Smooth muscle cell (in vitro differentiated cells): Measurements from ENCODE around the gene MED12L. TPM values are rescaled to one million over a fixed set of nuclear protein-coding genes. Genes with fewer than 3 reads are reported as not detected.

ENCODE experiments used
- DNase-seq: peaks from one replicate; lab custom pipeline; 2025; ENCODE audit not compliant: unreplicated experiment; lab: John Stamatoyannopoulos, UW
- H2AFZ ChIP-seq: fragments of 200-600 bp; sonication (generic); 2 replicates; pipeline ENCODE4 v1.6.0; 2016; ENCODE audit warnings: antibody characterized with exemption, low read depth, mild to moderate bottlenecking
- H3F3A ChIP-seq: fragments of 200-600 bp; sonication (generic); 2 replicates; pipeline ENCODE4 v1.6.0; 2017; ENCODE audit warnings: antibody characterized with exemption, low read depth
- H3K27ac ChIP-seq: fragments of 200-600 bp; sonication (generic); 2 replicates; pipeline ENCODE4 v1.5.1; 2016; ENCODE audit warnings: low read depth, mild to moderate bottlenecking
- H3K27me3 ChIP-seq: fragments of 200-600 bp; sonication (generic); 2 replicates; pipeline ENCODE4 v1.6.1; 2016; ENCODE audit warnings: low read depth, mild to moderate bottlenecking
- H3K36me3 ChIP-seq: fragments of 200-600 bp; sonication (generic); 2 replicates; pipeline ENCODE4 v1.5.1; 2016; ENCODE audit warnings: low read depth
- H3K4me1 ChIP-seq: fragments of 200-600 bp; sonication (generic); 2 replicates; pipeline ENCODE4 v1.5.1; 2016; ENCODE audit warnings: low read depth
- H3K4me2 ChIP-seq: fragments of 200-600 bp; sonication (generic); 2 replicates; pipeline ENCODE4 v1.6.0; 2016; ENCODE audit warnings: mild to moderate bottlenecking
- H3K4me3 ChIP-seq: fragments of 200-600 bp; sonication (generic); 2 replicates; pipeline ENCODE4 v1.5.1; 2016; ENCODE audit warnings: mild to moderate bottlenecking
- H3K79me2 ChIP-seq: fragments of 200-600 bp; sonication (generic); 2 replicates; pipeline ENCODE4 v1.6.0; 2016; ENCODE audit warnings: low read depth, mild to moderate bottlenecking
- H3K9ac ChIP-seq: fragments of 200-600 bp; sonication (generic); 2 replicates; pipeline ENCODE4 v1.6.0; 2016; ENCODE audit warnings: low read depth
- H3K9me3 ChIP-seq: fragments of 200-600 bp; sonication (generic); replicated peaks from 2 replicates; pipeline ENCODE4 v1.5.1; 2016; ENCODE audit warnings: low read depth
- H4K20me1 ChIP-seq: fragments of 200-600 bp; sonication (generic); 2 replicates; pipeline ENCODE4 v1.6.0; 2016; ENCODE audit warnings: low read depth
- CTCF ChIP-seq: fragments of 200-600 bp; sonication (generic); IDR thresholded peaks from 2 replicates; pipeline ENCODE4 v1.5.1; 2017; ENCODE audit warnings: borderline replicate concordance, mild to moderate bottlenecking, antibody characterized with exemption; ENCODE audit not compliant: insufficient read depth, poor library complexity, severe bottlenecking
- WGBS: methylation state at CpG from one replicate; pipeline ENCODE4 v1.1.7; 2016; ENCODE audit warnings: low lambda C conversion rate; 5-methylcytosine and 5-hydroxymethylcytosine counted together
- polyA plus RNA-seq: library from polyadenylated mRNA; unstranded; fragments of >200 nt; fragmentation: Nextera tagmentation; extraction: Ambion mirVana; gene quantifications from 2 replicates; pipeline ENCODE4 v1.2.1, GENCODE V29; 2016
- total RNA-seq: library from RNA; depleted of rRNA; stranded (reverse); fragments of >200 nt; gene quantifications from 2 replicates; pipeline ENCODE4 v1.2.3, GENCODE V29; 2014

MED12L gene
- total and polyA plus RNA-seq, 2 experiments from 2014 or later, result 0.26 to 1.5 TPM

- H3K9me3 ChIP-seq, result no peaks in the 10 kb centered on the region
- WGBS, result 65% methylated on average over 4 of the region's 4 CpGs
- no peak overlapping the region for H3K27ac ChIP-seq
- no peaks in the 10 kb centered on the region for H3K27me3 ChIP-seq
- H3F3A ChIP-seq, result no peaks in the 10 kb centered on the region
- H3K4me1 ChIP-seq, result peaks cover 5% of the 10 kb centered on the region
- no peaks in the 10 kb centered on the region for H3K79me2 ChIP-seq
- no peak overlapping the region for H2AFZ ChIP-seq
- no peak for DNase-seq
- no peak overlapping the region for H3K9ac ChIP-seq
- H3K4me3 ChIP-seq, result no peak overlapping the region
- no peaks in the 10 kb centered on the region for H3K36me3 ChIP-seq
- no peaks in the 10 kb centered on the region for H4K20me1 ChIP-seq
- no peak overlapping the region for H3K4me2 ChIP-seq
- TF ChIP-seq CTCF, result no peak
These were observed 39.0 kb downstream of the MED12L start for GRCh38 chr3:151124476-151124875.

DNA sequence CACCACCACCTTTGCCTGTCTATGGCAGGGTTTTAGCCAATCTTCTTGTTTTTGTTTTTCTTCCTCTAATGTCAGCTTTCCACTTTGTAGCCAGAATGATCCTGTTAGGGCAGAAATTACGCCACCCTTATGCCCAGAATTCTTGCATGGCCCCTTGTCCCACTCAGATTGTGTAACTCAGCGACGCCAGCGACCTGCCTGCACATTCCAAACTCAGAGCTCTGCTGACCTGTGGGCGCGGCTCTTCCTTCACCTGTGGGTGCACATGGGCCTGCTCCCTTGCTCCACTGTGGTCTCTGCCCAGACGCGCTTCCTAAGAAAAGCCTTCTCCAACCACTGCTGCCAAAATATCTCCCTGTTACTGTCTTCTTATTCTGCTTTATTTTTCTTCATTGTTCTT lies 45.0 kb downstream of the MED12L start:
- Histone ChIP-seq H3K79me2 (no peaks in the 10 kb centered on the region), H3K4me2 (no peak overlapping the region), H2AFZ (no peak overlapping the region), H4K20me1 (no peaks in the 10 kb centered on the region), H3K4me1 (no peaks in the 10 kb centered on the region), H3K27ac (no peak overlapping the region), H3K36me3 (no peaks in the 10 kb centered on the region), H3K9ac (no peak overlapping the region), H3F3A (no peaks in the 10 kb centered on the region), H3K4me3 (no peak overlapping the region), H3K27me3 (peaks cover 8% of the 10 kb centered on the region), H3K9me3 (no peaks in the 10 kb centered on the region)
- DNase-seq, result no peak
- 98% methylated on average over 8 of the region's 8 CpGs for WGBS
- TF ChIP-seq CTCF, result no peak

DNA sequence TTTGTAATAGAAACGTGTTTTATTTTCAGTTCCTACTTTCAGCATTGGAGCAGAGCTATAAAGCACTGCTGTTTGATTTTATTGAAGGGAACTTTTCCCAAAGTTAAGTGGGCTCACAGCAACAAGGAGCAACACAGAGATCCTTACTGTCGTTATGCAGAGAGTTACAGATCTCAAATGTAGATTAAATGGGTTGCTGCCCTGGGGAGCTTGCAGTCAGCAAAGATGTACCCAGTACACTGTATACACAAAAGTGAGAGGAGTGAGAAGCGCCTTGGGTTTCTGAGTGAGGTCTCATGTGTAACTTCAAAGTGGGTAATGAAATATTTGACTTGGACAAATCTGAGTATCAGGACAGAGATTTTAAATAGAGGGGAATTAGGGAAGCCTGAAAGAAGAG lies 47.7 kb downstream of the MED12L start:
- peaks cover 8% of the 10 kb centered on the region for H3K27me3 ChIP-seq
- no peaks in the 10 kb centered on the region for H4K20me1 ChIP-seq
- H3K4me2 ChIP-seq, result no peak overlapping the region
- H3K4me3 ChIP-seq, result no peak overlapping the region
- WGBS, result 55% methylated on average over 3 of the region's 3 CpGs
- TF ChIP-seq CTCF, result no peak
- H3K9me3 ChIP-seq, result no peaks in the 10 kb centered on the region
- H2AFZ ChIP-seq, result no peak overlapping the region
- no peak overlapping the region for H3K27ac ChIP-seq
- no peaks in the 10 kb centered on the region for H3K79me2 ChIP-seq
- no peak overlapping the region for H3K9ac ChIP-seq
- H3K36me3 ChIP-seq, result no peaks in the 10 kb centered on the region
- no peak for DNase-seq
- H3F3A ChIP-seq, result no peaks in the 10 kb centered on the region
- H3K4me1 ChIP-seq, result no peaks in the 10 kb centered on the region

DNA sequence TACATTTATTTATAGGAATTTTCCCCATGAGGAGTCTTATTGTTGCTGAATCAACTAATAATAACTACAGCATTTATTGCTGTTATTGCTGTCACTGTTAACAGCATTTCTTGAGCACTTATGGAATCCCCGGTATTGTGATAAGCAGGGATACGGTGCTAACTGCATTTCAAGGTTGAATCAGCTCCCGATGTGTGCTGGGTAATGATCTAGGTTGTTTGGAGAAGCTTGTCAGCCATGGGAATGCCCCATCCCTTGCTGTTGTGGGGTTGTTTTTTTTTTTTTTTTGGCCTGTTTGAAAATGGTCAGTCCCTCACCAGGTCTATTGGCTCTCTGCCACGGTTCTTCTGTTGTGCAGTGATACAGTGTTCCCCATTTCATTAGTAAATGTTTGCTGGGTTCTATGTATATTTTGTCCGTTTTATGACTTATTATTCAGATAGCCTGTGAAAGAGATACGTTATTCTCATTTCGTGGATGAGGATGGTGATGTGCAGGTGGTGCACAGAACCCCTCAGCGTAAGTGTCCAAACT lies 48.5 kb downstream of the MED12L start:
- 90% methylated on average over 8 of the region's 8 CpGs for WGBS
- H4K20me1 ChIP-seq, result no peaks in the 10 kb centered on the region
- no peaks in the 10 kb centered on the region for H3K4me1 ChIP-seq
- no peaks in the 10 kb centered on the region for H3K36me3 ChIP-seq
- H3K9me3 ChIP-seq, result no peaks in the 10 kb centered on the region
- no peak for DNase-seq
- no peak overlapping the region for H3K4me2 ChIP-seq
- H3K27ac ChIP-seq, result no peak overlapping the region
- H3K4me3 ChIP-seq, result no peak overlapping the region
- no peaks in the 10 kb centered on the region for H3K79me2 ChIP-seq
- no peak overlapping the region for H2AFZ ChIP-seq
- peaks cover 8% of the 10 kb centered on the region for H3K27me3 ChIP-seq
- H3F3A ChIP-seq, result no peaks in the 10 kb centered on the region
- no peak for TF ChIP-seq CTCF
- no peak overlapping the region for H3K9ac ChIP-seq
